Stimulated activated CD4-positive, alpha-beta T cell treated with anti-CD3 and anti-CD28 coated beads, TNF-alpha, amount 100 ng/mL, for 1 hour (primary cell): ENCODE results near the gene SPINT4.
"Not testable (repeated sequence)": the region's sequence is repeated elsewhere in the genome, so short reads cannot be mapped to it uniquely, and the experiment has no call there.

Experiments
- DNase-seq, 3 donors: peaks; one replicate each; pipeline ENCODE4 v3.0.0-alpha.2; 2020; ENCODE audit warnings: low read depth in 3 of 3, low spot score in 1 of 3

Gene SPINT4

DNA sequence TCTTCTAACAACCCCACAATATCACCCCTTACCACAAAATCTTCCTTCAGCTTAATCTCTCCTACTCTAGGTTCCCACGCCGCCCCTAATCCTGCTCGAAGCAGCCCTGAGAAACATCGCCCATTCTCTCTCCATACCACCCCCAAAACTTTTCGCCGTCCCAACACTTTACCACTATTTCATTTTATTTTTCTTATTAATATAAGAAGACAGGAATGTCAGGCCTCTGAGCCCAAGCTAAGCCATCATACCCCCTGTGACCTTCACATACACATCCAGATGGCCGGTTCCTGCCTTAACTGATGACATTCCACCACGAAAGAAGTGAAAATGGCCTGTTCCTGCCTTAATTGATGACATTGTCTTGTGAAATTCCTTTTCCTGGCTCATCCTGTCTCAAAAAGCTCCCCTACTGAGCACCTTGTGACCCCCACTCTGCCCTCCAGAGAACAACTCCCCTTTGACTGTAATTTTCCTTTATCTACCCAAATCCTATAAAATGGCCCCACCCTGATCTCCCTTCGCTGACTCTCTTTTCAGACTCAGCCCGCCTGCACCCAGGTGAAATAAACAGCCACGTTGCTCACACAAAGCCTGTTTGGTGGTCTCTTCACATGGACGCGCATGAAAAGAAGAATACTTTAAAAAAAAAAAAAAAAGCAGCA is 42.6 kb downstream of the SPINT4 start:
- DNase-seq: not testable (repeated sequence)

DNA sequence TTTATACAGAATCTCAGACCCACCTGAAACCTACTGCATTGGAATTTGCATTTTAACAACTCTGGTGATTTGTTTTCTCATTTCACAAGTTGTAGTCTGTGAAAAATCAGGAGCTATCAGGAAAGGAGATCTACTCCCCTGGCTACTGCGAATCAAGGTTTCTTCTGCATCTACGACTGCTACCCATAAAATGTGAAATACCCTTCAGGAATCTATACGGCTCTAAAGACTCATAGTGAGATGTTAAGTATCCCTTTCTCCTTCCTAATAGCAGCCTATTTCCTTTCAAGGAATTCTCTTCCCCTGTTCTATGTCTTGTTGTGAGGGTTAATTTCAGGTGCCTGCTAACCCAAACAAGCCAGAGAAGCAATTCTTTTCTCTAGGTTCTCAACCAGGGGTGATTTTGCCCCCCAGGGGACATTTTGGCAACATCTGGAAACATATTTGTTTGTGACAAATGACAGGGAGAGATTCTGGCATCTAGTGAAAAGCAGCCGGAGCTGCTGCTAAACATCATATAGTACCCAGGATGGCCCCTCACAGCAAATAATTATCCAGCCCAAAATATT is 43.2 kb downstream of the SPINT4 start:
- no peak for DNase-seq

DNA sequence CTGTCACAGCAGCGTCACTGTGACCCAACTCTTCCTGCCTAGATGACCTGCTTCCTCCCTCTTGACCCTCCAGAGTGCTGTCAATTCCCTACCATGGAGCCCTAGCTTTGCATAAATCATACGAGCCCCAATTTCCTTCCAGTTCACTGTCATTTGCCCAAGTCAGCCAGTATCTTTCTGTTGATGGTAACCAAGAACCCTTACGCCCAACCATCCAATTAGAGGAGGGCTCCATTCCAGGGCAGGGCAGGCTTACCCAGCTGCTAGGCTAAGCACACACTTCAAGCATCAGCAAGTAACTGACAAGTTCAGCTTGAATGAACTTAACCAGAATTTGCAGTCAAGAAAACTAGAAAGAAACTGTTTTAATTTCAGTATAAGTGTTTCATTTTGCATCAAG is 43.8 kb downstream of the SPINT4 start:
- DNase-seq: no peak

DNA sequence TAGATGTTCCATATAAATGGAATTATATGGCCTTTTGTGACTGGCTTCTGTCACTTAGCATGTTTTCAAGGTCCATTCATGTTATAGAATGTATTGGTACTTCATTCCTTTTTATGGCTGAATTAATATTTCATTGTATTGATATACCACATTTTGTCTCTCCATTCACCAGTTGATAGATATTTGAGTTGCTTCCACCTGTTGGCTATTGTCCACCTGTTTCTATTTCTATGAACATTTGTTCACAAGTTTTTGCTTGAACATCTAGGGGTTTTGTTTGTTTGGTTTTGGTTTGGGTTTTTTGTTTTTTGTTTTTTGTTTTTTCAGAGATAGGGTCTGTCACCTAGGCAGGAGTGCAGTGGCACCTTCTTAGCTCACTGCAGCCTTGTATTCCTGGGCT is 46.3 kb downstream of the SPINT4 start:
- DNase-seq: no peak

DNA sequence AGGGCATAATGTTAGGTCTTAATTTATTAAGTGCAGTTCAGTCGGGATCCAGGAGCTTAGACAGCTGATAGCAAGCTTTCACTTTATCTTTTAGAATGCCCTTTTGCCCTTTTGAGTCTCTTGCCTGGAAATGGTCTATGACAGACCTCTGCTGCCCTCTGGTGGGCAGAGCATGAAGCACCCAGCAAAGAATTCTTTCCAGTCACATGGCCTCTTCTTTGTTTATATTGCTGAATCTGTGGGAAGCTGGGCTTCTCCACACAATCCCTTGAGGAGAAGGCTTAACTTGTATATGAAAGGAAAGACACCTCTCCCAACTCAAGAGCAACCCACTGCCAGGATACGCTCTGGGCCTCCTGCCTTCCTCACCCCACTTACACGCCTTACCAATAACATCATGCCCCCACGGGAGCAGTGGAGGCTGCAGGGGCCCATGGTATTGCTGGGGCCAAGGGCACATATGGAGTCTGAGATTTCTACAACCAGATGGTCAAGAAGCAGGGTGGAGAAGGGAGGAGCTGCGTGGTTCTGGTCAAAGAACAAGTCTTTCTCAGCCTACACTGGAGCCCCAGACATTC is 49.1 kb downstream of the SPINT4 start:
- DNase-seq: peak; percentile 57 to 74 (median 61)

DNA sequence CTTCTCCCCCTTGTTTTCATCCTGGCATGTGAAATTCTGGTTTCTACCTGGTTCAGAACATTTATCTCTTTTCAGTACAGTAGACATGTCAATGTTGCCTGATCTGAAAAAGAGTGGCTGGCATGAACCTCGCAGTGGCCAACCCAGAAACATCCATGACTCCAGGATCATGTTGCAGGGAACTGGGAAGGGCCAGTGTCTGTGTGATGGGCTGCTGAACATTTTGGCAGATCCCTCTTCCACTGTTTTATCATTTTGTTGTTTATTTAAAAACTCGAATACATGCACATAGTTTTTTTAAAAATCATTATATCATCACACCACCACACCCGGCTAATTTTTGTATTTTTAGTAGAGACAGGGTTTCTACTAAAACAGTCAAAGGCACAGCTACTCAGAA is 50.5 kb downstream of the SPINT4 start:
- DNase-seq: no peak

DNA sequence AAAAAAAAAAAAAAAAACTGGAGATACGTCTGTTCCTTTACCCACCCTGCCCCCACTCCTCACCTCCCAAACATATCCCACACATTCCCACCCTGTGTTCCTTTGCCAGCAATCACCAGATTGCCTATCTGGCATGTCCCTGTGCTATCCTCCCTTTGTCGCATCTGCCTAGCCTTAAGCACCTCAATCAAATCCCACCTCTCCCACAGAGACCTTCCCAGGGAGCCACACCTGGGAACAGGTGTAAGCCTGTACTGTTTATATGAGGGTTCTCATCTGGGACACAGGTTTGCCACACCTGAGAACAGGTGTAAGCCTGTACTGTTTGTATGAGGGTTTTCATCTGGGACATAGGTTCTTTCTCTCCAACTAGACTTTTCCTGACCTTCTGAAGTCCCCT is 52.8 kb downstream of the SPINT4 start:
- DNase-seq: no peak

DNA sequence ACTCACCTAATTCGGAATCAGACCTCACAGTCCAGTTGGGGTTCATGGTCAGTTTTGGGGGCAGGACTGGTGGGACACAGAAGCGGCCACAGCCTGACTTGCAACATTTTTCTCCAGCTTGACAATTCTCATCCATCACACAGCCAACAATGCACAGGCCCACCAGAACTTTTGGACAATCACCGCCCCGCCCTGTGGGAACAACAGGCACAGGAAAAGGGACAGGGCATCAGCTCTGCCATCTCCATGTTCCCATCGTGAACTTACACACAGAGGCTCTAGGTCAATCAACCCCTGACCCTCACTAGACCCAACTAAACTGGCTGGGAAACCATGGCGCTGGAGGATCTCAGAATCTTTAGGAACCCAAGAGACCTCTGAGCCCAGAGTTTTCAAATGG is 53.3 kb downstream of the SPINT4 start:
- DNase-seq: no peak
